HCT116 (cell line): ENCODE measurements around the gene KRT85. TPM values are rescaled to one million over a fixed set of nuclear protein-coding genes. Genes with fewer than 3 reads are reported as not detected.

Source experiments
- ATAC-seq: fragments of 200-7000 bp; cut with Tn5 transposase; 2 replicates; pipeline ENCODE4 v1.9.1; 2020; ENCODE audit warnings: mild to moderate bottlenecking, moderate library complexity
- BruUV-seq: library from RNA; stranded (reverse); fragments of 400-500 nt; replicated peaks from 2 replicates; lab custom pipeline; 2021; lab: Mats Ljungman, UMichigan
- CTCF ChIA-PET: fragments of 300-600 bp; sonication (Branson Sonifier 250); formaldehyde crosslinking; loops from one replicate; lab custom pipeline; 2021; ENCODE audit warnings: antibody characterized with exemption; lab: Charles Lee
- POLR2A ChIA-PET: fragments of 300-600, 350-600 bp; sonication (Branson Sonifier 250); formaldehyde crosslinking; loops from one replicate; lab custom pipeline; 2021; ENCODE audit warnings: antibody characterized with exemption; lab: Charles Lee
- RAD21 ChIA-PET, 2 experiments: fragments of 300-600 bp; sonication (Branson Sonifier 250); formaldehyde crosslinking; loops; one replicate each; lab custom pipeline; 2023; ENCODE audit warnings: low total read pairs in 2 of 2; ENCODE audit not compliant: uncharacterized antibody in 2 of 2, unreplicated experiment in 2 of 2, low non-redundant PET in 1 of 2; lab: Charles Lee
- DNase-seq: peaks from one replicate; pipeline ENCODE4 v3.0.0-alpha.2; 2010; ENCODE audit warnings: low read depth, low spot score
- H2AFZ ChIP-seq: fragments of 200-600 bp; shearing (Covaris generic), sonication (generic); 2 replicates; pipeline ENCODE4 v1.6.1; 2017; ENCODE audit warnings: low read depth, mixed run types, mixed read lengths, antibody characterized with exemption, low read length; ENCODE audit not compliant: poor library complexity, severe bottlenecking
- H3K27ac ChIP-seq: 2 replicates; pipeline ENCODE4 v1.5.1; 2012; ENCODE audit warnings: low read depth, low read length
- H3K27me3 ChIP-seq: fragments of 200-600 bp; sonication (generic); 2 replicates; pipeline ENCODE4 v1.6.1; 2016; ENCODE audit warnings: mixed run types, low read length, mixed read lengths; ENCODE audit not compliant: insufficient read depth
- H3K36me3 ChIP-seq, 2 experiments: fragments of 200-500 bp in 1 of 2; fragments of 200-600 bp in 1 of 2; sonication (Bioruptor generic) in 1 of 2; sonication (generic) in 1 of 2; 2 replicates each; pipeline versions ENCODE4 v1.5.1 to v1.6.1; 2014 to 2016; ENCODE audit warnings: low read length in 2 of 2, inconsistent platforms in 1 of 2, mixed read lengths in 1 of 2, mixed run types in 1 of 2; ENCODE audit not compliant: insufficient read depth in 2 of 2, control insufficient read depth in 1 of 2
- H3K4me1 ChIP-seq, 2 experiments: fragments of 200-600 bp in 1 of 2; sonication (generic) in 1 of 2; 2 replicates each; pipeline versions ENCODE4 v1.5.1 to v1.6.1; 2012 to 2017; ENCODE audit warnings: low read length in 2 of 2, inconsistent platforms in 1 of 2, mild to moderate bottlenecking in 1 of 2, mixed read lengths in 1 of 2, mixed run types in 1 of 2, moderate library complexity in 1 of 2; ENCODE audit not compliant: insufficient read depth in 2 of 2, control insufficient read depth in 1 of 2
- H3K4me2 ChIP-seq: fragments of 200-600 bp; sonication (generic); 2 replicates; pipeline ENCODE4 v1.6.1; 2017; ENCODE audit warnings: mixed run types, low read length, mixed read lengths
- H3K4me3 ChIP-seq, 2 experiments: fragments of 200-600 bp in 1 of 2; sonication (generic) in 1 of 2; replicated peaks in 1 of 2; 2 replicates each; pipeline ENCODE4 v1.5.1; 2011 to 2016; ENCODE audit warnings: low read length in 2 of 2, control low read depth in 1 of 2, low read depth in 1 of 2, mild to moderate bottlenecking in 1 of 2, mixed read lengths in 1 of 2, mixed run types in 1 of 2
- H3K79me2 ChIP-seq: fragments of 200-600 bp; sonication (generic); 2 replicates; pipeline ENCODE4 v1.6.1; 2017; ENCODE audit warnings: mild to moderate bottlenecking, mixed run types, low read length, moderate library complexity, mixed read lengths; ENCODE audit not compliant: insufficient read depth
- H3K9ac ChIP-seq: fragments of 200-600 bp; sonication (generic); 2 replicates; pipeline ENCODE4 v1.6.1; 2016; ENCODE audit warnings: low read length, mixed read lengths
- H3K9me2 ChIP-seq: fragments of 200-600 bp; sonication (generic), shearing (Covaris generic); 2 replicates; pipeline ENCODE4 v1.6.1; 2017; ENCODE audit warnings: mixed run types, mild to moderate bottlenecking, moderate library complexity; ENCODE audit not compliant: insufficient read depth
- H3K9me3 ChIP-seq, 2 experiments: fragments of 200-500 bp in 1 of 2; fragments of 200-600 bp in 1 of 2; sonication (Bioruptor generic) in 1 of 2; sonication (generic) in 1 of 2; 2 replicates each; pipeline ENCODE4 v1.6.1; 2014 to 2017; ENCODE audit warnings: low read length in 2 of 2, mixed read lengths in 2 of 2, inconsistent platforms in 1 of 2, low read depth in 1 of 2, mild to moderate bottlenecking in 1 of 2, mixed run types in 1 of 2, moderate library complexity in 1 of 2; ENCODE audit not compliant: control insufficient read depth in 1 of 2, insufficient read depth in 1 of 2
- H4K20me1 ChIP-seq: fragments of 200-600 bp; sonication (generic), shearing (Covaris generic); 2 replicates; pipeline ENCODE4 v1.6.1; 2017; ENCODE audit warnings: mixed run types, mild to moderate bottlenecking, moderate library complexity; ENCODE audit not compliant: insufficient read depth
- CEBPB ChIP-seq: IDR thresholded peaks from 2 replicates; pipeline ENCODE4 v1.6.1; 2012; ENCODE audit warnings: low read depth
- ELF1 ChIP-seq: IDR thresholded peaks from 2 replicates; pipeline ENCODE4 v1.6.1; 2012; ENCODE audit warnings: low read depth, borderline replicate concordance
- FOSL1 ChIP-seq: IDR thresholded peaks from 2 replicates; pipeline ENCODE4 v1.6.1; 2012; ENCODE audit warnings: low read depth
- POLR2A ChIP-seq: IDR thresholded peaks from 2 replicates; pipeline ENCODE4 v1.7.0; 2011; ENCODE audit warnings: borderline replicate concordance; ENCODE audit not compliant: insufficient read depth, insufficient read length; ENCODE audit errors: extremely low read depth
- SIN3A ChIP-seq: IDR thresholded peaks from 2 replicates; pipeline ENCODE4 v1.6.1; 2012; ENCODE audit warnings: low read depth
- SP1 ChIP-seq: IDR thresholded peaks from 2 replicates; pipeline ENCODE4 v1.6.1; 2012; ENCODE audit warnings: low read depth
- TCF7L2 ChIP-seq: IDR thresholded peaks from 2 replicates; pipeline ENCODE4 v1.7.0; 2011; ENCODE audit warnings: borderline replicate concordance, inconsistent platforms; ENCODE audit not compliant: insufficient read depth, insufficient read length; ENCODE audit errors: extremely low read depth
- intact Hi-C: fragments of 100-400 bp; cut with micrococcal nuclease; formaldehyde crosslinking; loops from 2 replicates; pipeline ENCODE4 v1.10.0; 2022
- total RNA-seq: library from RNA; stranded (reverse); gene quantifications from one replicate; pipeline ENCODE4 v1.2.1, GENCODE V29; 2021; ENCODE audit not compliant: unreplicated experiment
- TF ChIP-seq, protein P1 (sequence below): IDR thresholded peaks from 2 replicates; pipeline ENCODE4 v1.6.1; 2012
- TF ChIP-seq, protein P2 (sequence below): IDR thresholded peaks from 2 replicates; pipeline ENCODE4 v1.6.1; 2012

The KRT85 gene
- total RNA-seq, 1 experiment from 2014 or later: not detected

DNA sequence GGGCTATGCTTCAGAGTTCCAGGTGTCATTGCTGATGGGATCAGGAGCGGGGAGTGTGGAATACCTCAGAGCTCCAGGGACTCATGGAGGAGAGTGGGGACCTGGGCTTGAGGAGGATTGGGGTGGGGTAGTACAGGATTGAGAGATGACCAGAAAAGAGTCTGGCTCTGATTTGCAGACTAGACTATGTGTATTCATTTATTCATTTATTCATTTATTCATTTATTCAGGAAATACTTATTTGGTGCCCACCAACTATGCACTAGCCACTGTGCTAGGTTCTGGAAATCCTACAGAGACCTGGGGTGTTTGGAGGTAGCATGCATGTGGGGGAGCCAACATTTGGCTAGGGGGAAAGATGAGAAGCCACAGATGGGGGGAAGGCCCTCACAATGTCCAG, 45.2 kb downstream of the KRT85 start:
- H3K27me3 ChIP-seq: no peaks in the 10 kb centered on the region; the same call in 1 of the 2 replicates
- no peak for ATAC-seq
- no peaks in the 10 kb centered on the region for H3K36me3 ChIP-seq
- no peak overlapping the region for H3K27ac ChIP-seq
- no peaks in the 10 kb centered on the region for H3K9me3 ChIP-seq
- BruUV-seq: no TSS peak
- no peak overlapping the region for H2AFZ ChIP-seq
- intact Hi-C loops: no loop called here
- no peak for DNase-seq
- TF ChIP-seq POLR2A: no peak
- TF ChIP-seq SIN3A: no peak
- no peak for TF ChIP-seq TCF7L2
- no peak for TF ChIP-seq SP1
- TF ChIP-seq FOSL1: no peak
- TF ChIP-seq, protein P1, sequence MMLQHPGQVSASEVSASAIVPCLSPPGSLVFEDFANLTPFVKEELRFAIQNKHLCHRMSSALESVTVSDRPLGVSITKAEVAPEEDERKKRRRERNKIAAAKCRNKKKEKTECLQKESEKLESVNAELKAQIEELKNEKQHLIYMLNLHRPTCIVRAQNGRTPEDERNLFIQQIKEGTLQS: no peak
- TF ChIP-seq, protein P2, sequence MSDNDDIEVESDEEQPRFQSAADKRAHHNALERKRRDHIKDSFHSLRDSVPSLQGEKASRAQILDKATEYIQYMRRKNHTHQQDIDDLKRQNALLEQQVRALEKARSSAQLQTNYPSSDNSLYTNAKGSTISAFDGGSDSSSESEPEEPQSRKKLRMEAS: no peak
- TF ChIP-seq ELF1: no peak
- ChIA-PET POLR2A (no interaction called here), CTCF (no interaction called here), RAD21 (no interaction called here)
- no peak overlapping the region for H3K4me2 ChIP-seq
- no peaks in the 10 kb centered on the region for H3K9me2 ChIP-seq
- no peak overlapping the region for H3K9ac ChIP-seq
- peaks cover 0 to 6% of the 10 kb centered on the region in 2 experiments; a peak in 1 of 4 replicates for H3K4me1 ChIP-seq
- H3K4me3 ChIP-seq: no peak overlapping the region
- no peaks in the 10 kb centered on the region for H4K20me1 ChIP-seq
- H3K79me2 ChIP-seq: no peaks in the 10 kb centered on the region

DNA sequence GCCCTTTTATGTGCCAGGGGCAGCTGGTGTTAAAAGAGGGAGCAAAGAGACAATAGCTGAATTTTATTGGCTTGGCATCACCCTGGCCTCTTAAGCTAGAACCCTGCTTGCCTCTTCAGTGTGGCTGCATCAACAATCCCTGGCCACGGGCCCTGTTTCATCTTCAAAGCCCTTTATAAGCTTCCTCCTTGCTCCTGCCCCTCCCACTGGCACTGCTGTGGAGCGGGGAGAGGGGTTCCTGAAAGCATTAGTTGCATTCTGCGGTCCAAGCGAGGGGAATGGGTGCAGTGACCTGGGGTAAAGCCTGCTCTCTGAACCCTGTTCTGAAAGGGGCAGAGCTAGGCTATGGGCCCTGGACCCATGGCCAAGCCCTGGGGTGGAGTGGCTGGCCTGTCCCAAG, 45.9 kb downstream of the KRT85 start:
- H3K4me2 ChIP-seq: no peak overlapping the region
- TF ChIP-seq CEBPB: no peak
- TF ChIP-seq, all 23 proteins: peak for 0
- Histone ChIP-seq H3K9me3 (no peaks in the 10 kb centered on the region), H3K27ac (no peak overlapping the region), H3K4me3 (no peak overlapping the region), H3K4me1 (peaks cover 0 to 3% of the 10 kb centered on the region in 2 experiments; a peak in 1 of 4 replicates), H2AFZ (no peak overlapping the region), H3K27me3 (no peaks in the 10 kb centered on the region; the same call in 1 of the 2 replicates), H3K9me2 (no peaks in the 10 kb centered on the region), H3K9ac (no peak overlapping the region), H3K36me3 (no peaks in the 10 kb centered on the region), H4K20me1 (no peaks in the 10 kb centered on the region), H3K79me2 (no peaks in the 10 kb centered on the region)
- ATAC-seq: no peak
- ChIA-PET POLR2A (no interaction called here), RAD21 (no interaction called here), CTCF (no interaction called here)
- DNase-seq: no peak
- intact Hi-C loops: no loop called here
- no TSS peak for BruUV-seq
